Psoas muscle (tissue), 8 donors: ENCODE results near the gene GPR156. TPM values are rescaled to one million over a fixed set of nuclear protein-coding genes. Genes with fewer than 3 reads are reported as not detected.
A peak's percentile ranks its signal among the peaks of the same experiment; 100 is the strongest.

Experiments used
- ATAC-seq, 4 donors: fragments of 200-7000 bp; cut with Tn5 transposase; one replicate each; pipeline ENCODE4 v1.9.1; 2020; ENCODE audit warnings: moderate library complexity in 3 of 4, mild to moderate bottlenecking in 2 of 4
- DNase-seq, 2 donors: peaks; one replicate each; pipeline ENCODE4 v3.0.0-alpha.2; 2020
- H3K27ac ChIP-seq: fragments of 200-600 bp; one replicate; pipeline ENCODE4 v1.8.0; 2022
- H3K27me3 ChIP-seq, 3 donors: fragments of 200-600 bp in 1 of 3; one replicate each; pipeline versions ENCODE4 v1.6.1 to v1.8.0; 2013 to 2022; ENCODE audit warnings: low read length in 2 of 3, mild to moderate bottlenecking in 2 of 3, moderate library complexity in 1 of 3; ENCODE audit not compliant: insufficient read depth in 3 of 3
- H3K36me3 ChIP-seq, 2 donors: fragments of 200-600 bp in 1 of 2; one replicate each; pipeline versions ENCODE4 v1.6.1 to v1.8.0; 2013 to 2022; ENCODE audit warnings: low read depth in 1 of 2, mild to moderate bottlenecking in 1 of 2, moderate library complexity in 1 of 2; ENCODE audit not compliant: insufficient read depth in 1 of 2
- H3K4me1 ChIP-seq: fragments of 200-600 bp; one replicate; pipeline ENCODE4 v1.8.0; 2022
- H3K4me3 ChIP-seq: fragments of 200-600 bp; one replicate; pipeline ENCODE4 v1.8.0; 2022; ENCODE audit warnings: mild to moderate bottlenecking
- H3K9me3 ChIP-seq: fragments of 200-600 bp; one replicate; pipeline ENCODE4 v1.8.0; 2022
- CTCF ChIP-seq: fragments of 200-600 bp; IDR thresholded peaks from one replicate; pipeline ENCODE4 v1.8.0; 2022; ENCODE audit warnings: antibody characterized with exemption
- WGBS, 3 donors: extraction: QIAGEN DNeasy Blood & Tissue Kit; methylation state at CpG; one replicate each; pipeline versions ENCODE4 v1.1.6 to v1.1.7; 2013; 5-methylcytosine and 5-hydroxymethylcytosine counted together
- intact Hi-C, 2 donors: fragments of 100-400 bp; cut with DNase I; formaldehyde crosslinking; loops; one replicate each; pipeline versions ENCODE4 v1.11.0 to v1.14.2; 2022
- polyA plus RNA-seq, 3 donors: library from polyadenylated mRNA; stranded (reverse); fragments of 200-250 nt; gene quantifications; one replicate each; pipeline ENCODE4 v1.2.3, GENCODE V29; 2013
- total RNA-seq, 4 donors: library from RNA; stranded (reverse); fragmentation: NEBNext Ultra II Directional in 2 of 4; extraction: Animal tissue kit (Norgen Biotek cat#: 25700) in 2 of 4; gene quantifications; one replicate each; pipeline versions ENCODE4 v1.2.1 to v1.2.4, GENCODE V29; 2021 to 2023
- donor health status: healthy with polysubstance abuse.
- donor health status: DM: no; HTN: no; CAD: no; lungs with moderate emphysema.
- donor health status: Bipolar disorder and iron deficiency.
- donor health status: healthy.
- donor health status: DM: yes; HTN: yes; CAD: no.
- donor health status: DM: no; HTN: no; CAD: no.
- donor health status: DM: no; HTN: no; CAD: no.
- donor health status: DM: yes; HTN: yes; CAD: no.

The GPR156 gene
- total and polyA plus RNA-seq, 7 donors = 0.01 to 0.43 (median 0.20) TPM; not detected in 3

GRCh38 chr3:120174811-120175539 lies 110.0 kb downstream of the GPR156 start:
- ATAC-seq (no peak), DNase-seq (no peak)
- 90 to 100% (median 95%) methylated on average over 2 to 3 of the region's 3 CpGs for WGBS, 3 donors
- no peaks in the 10 kb centered on the region for H3K36me3 ChIP-seq
- H3K4me1 ChIP-seq = peaks cover 22% of the 10 kb centered on the region
- H3K4me3 ChIP-seq = no peak overlapping the region
- no peaks in the 10 kb centered on the region for H3K27me3 ChIP-seq
- H3K27ac ChIP-seq = no peak overlapping the region
- no peak for TF ChIP-seq CTCF
- no peaks in the 10 kb centered on the region for H3K9me3 ChIP-seq
- intact Hi-C loops = no loop called here

- Histone ChIP-seq H3K36me3 (no peaks in the 10 kb centered on the region), H3K4me3 (no peak overlapping the region), H3K27ac (no peak overlapping the region), H3K27me3 (no peaks in the 10 kb centered on the region), H3K9me3 (no peaks in the 10 kb centered on the region), H3K4me1 (peaks cover 22% of the 10 kb centered on the region)
- DNase-seq (no peak), ATAC-seq (no peak)
- no peak for TF ChIP-seq CTCF
- intact Hi-C loops = no loop called here
- WGBS, 3 donors = 89 to 93% (median 90%) methylated on average over 6 of the region's 6 CpGs
These were observed 111.9 kb downstream of the GPR156 start for GRCh38 chr3:120173056-120173675.

- H3K4me1 ChIP-seq = peaks cover 13% of the 10 kb centered on the region
- peak; percentile 52 to 86 (median 61) for ATAC-seq
- no peaks in the 10 kb centered on the region for H3K9me3 ChIP-seq
- no peaks in the 10 kb centered on the region for H3K36me3 ChIP-seq
- 36 to 65% (median 41%) methylated on average over 6 of the region's 6 CpGs for WGBS, 3 donors
- peak; percentile 33 to 64 for DNase-seq
- TF ChIP-seq CTCF = no peak
- intact Hi-C loops = no loop called here
- H3K27me3 ChIP-seq = no peaks in the 10 kb centered on the region
- H3K27ac ChIP-seq = no peak overlapping the region
- no peak overlapping the region for H3K4me3 ChIP-seq
These were observed 113.0 kb downstream of the GPR156 start for GRCh38 chr3:120172070-120172469.

GRCh38 chr3:120171134-120171873 lies 113.7 kb downstream of the GPR156 start:
- WGBS, 3 donors = 56 to 76% (median 58%) methylated on average over 8 of the region's 8 CpGs
- intact Hi-C loops = no loop called here
- no peak for TF ChIP-seq CTCF

More at GRCh38 chr3:120171134-120171873, 113.7 kb downstream of the GPR156 start:
- no peak for DNase-seq
- H3K36me3 ChIP-seq = no peaks in the 10 kb centered on the region
- no peaks in the 10 kb centered on the region for H3K9me3 ChIP-seq
- no peak overlapping the region for H3K27ac ChIP-seq
- ATAC-seq = peak in 3 of 4 donors; percentile 6 to 67 (median 54)
- peaks cover 7% of the 10 kb centered on the region for H3K4me1 ChIP-seq
- H3K27me3 ChIP-seq = no peaks in the 10 kb centered on the region
- H3K4me3 ChIP-seq = no peak overlapping the region
